ENCODE data around the gene TTC6. TPM values are rescaled to one million over a fixed set of nuclear protein-coding genes. Genes with fewer than 3 reads are reported as not detected.

TTC6 gene
- total RNA-seq, 1 donor from 2014 or later = not detected

DNA sequence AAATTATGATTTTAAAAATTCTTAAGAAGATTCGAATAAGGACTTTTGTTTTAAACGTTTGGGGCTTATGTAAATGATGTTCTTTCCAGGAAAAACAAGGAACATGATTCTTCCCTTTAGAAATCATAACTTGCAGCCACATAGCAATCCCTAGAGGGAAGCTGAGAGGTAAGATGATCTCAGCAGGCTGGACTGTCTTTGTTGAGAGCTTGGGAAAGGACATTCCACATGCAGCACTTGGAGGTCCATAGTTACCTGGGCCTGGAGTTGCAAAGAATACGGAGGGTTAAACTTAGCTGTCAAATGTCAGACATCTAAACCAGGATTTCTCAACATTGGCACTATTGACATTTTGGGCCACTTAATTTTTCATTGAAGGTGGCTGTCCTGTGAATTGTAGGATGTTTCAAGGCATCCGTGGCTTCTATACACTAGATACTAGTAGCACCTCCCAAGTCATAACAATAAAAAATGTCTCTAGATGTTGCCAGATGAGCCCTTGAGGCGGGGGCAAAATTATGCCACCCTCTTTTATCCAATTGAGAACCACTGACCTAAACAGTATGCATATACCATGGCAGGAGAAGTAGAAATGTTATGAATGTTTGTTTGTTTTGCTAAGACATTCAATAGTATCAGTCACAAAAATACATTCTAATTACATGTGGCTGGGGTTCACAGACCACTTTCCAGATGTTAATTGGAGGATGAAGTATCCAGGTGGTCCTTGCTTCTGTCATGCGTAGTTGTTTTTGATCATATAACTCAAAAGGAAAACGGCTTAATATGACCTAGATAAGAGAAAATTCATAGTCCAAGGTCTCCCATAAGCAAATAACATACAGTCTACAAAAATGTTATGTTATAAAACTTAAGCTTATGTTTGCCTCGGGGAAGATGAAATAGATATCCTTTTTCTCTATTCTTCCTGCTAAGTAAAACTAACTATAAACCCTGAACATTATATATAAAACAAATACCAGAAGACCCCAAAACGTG is 30.5 kb downstream of the TTC6 start:
- intact Hi-C loops (cut with DNase I) = no loop called here
- no peaks in the 10 kb centered on the region for H3K27me3 ChIP-seq
- TF ChIP-seq, protein P1, sequence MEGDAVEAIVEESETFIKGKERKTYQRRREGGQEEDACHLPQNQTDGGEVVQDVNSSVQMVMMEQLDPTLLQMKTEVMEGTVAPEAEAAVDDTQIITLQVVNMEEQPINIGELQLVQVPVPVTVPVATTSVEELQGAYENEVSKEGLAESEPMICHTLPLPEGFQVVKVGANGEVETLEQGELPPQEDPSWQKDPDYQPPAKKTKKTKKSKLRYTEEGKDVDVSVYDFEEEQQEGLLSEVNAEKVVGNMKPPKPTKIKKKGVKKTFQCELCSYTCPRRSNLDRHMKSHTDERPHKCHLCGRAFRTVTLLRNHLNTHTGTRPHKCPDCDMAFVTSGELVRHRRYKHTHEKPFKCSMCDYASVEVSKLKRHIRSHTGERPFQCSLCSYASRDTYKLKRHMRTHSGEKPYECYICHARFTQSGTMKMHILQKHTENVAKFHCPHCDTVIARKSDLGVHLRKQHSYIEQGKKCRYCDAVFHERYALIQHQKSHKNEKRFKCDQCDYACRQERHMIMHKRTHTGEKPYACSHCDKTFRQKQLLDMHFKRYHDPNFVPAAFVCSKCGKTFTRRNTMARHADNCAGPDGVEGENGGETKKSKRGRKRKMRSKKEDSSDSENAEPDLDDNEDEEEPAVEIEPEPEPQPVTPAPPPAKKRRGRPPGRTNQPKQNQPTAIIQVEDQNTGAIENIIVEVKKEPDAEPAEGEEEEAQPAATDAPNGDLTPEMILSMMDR (IDR thresholded peaks at IDR 0.05) = no peak
- no peak overlapping the region for H3K4me3 ChIP-seq
- peaks cover 0 to 9% of the 10 kb centered on the region in 2 donors for H3K9me3 ChIP-seq
- no peaks in the 10 kb centered on the region for H3K4me1 ChIP-seq
- no peak overlapping the region for H3K27ac ChIP-seq
- no peak for DNase-seq (ENCODE audit: low spot score in 2 of 2)
- H3K36me3 ChIP-seq = no peaks in the 10 kb centered on the region

GRCh38 chr14:37637341-37637740 is 41.9 kb downstream of the TTC6 start:
- intact Hi-C loops (cut with DNase I) = no loop called here
- no peaks in the 10 kb centered on the region for H3K36me3 ChIP-seq

GRCh38 chr14:37638599-37638998 is 43.2 kb downstream of the TTC6 start:
- H3K27ac ChIP-seq = no peak overlapping the region
- no peaks in the 10 kb centered on the region for H3K36me3 ChIP-seq
- no peak for DNase-seq (ENCODE audit: low spot score in 2 of 2)
- intact Hi-C loops (cut with DNase I) = no loop called here
- no peaks in the 10 kb centered on the region for H3K27me3 ChIP-seq
- TF ChIP-seq, protein P1 (IDR thresholded peaks at IDR 0.05) = no peak
- H3K9me3 ChIP-seq = peaks cover 0 to 3% of the 10 kb centered on the region in 2 donors
- no peak overlapping the region for H3K4me3 ChIP-seq
- H3K4me1 ChIP-seq = no peaks in the 10 kb centered on the region

More at GRCh38 chr14:37637341-37637740, 41.9 kb downstream of the TTC6 start:
- DNase-seq (ENCODE audit: low spot score in 2 of 2) = no peak
- TF ChIP-seq, protein P1 (IDR thresholded peaks at IDR 0.05) = no peak
- Histone ChIP-seq H3K27me3 (no peaks in the 10 kb centered on the region), H3K27ac (no peak overlapping the region), H3K9me3 (peaks cover 0 to 3% of the 10 kb centered on the region in 2 donors), H3K4me3 (no peak overlapping the region), H3K4me1 (no peaks in the 10 kb centered on the region)

DNA sequence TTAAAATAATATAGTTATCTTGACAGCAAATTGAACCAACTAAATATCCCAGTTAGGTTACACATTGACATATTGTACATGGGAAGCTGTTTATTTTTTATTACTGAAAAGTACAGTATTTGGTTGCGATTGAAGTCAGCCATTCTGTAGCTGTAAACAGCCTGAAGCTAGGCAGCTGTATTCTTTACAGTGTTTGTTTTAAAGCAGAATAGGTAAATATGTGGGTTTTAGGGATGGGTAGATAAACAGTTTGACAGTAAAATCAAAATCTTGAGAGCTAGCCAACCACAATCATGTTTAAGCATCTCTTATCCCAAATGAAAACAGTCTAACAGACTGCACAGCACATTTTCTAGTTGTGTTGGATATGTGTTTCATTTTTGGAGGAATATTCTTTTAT is 45.7 kb downstream of the TTC6 start:
- intact Hi-C loops (cut with DNase I) = no loop called here
- H3K9me3 ChIP-seq = no peaks in the 10 kb centered on the region
- DNase-seq (ENCODE audit: low spot score in 2 of 2) = no peak
- TF ChIP-seq, protein P1 (IDR thresholded peaks at IDR 0.05) = no peak
- H3K4me3 ChIP-seq = no peak overlapping the region
- H3K27ac ChIP-seq = no peak overlapping the region
- no peaks in the 10 kb centered on the region for H3K36me3 ChIP-seq
- H3K27me3 ChIP-seq = no peaks in the 10 kb centered on the region
- H3K4me1 ChIP-seq = no peaks in the 10 kb centered on the region

DNA sequence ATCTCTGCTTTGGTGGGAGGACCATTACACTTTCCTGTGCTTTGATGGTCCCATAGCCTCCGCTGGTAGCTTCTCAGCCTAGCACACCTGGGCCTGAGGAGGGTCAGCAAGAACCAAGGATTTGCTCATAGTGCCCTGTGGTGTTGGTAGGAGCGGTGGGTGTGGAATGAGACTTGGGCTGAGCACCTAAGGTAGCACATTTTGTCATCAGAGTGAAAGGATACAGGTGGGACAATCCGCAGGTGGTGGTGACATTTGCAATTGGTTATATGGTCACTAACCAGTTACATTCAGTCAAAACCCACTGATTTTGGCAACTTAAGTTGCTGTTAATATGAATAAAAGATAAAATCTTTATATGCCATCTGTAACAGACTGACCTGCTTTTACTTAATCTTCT is 46.7 kb downstream of the TTC6 start:
- no peaks in the 10 kb centered on the region for H3K36me3 ChIP-seq
- TF ChIP-seq, protein P1 (IDR thresholded peaks at IDR 0.05) = no peak
- no peak overlapping the region for H3K4me3 ChIP-seq
- no peak overlapping the region for H3K27ac ChIP-seq
- H3K9me3 ChIP-seq = no peaks in the 10 kb centered on the region
- no peaks in the 10 kb centered on the region for H3K4me1 ChIP-seq
- H3K27me3 ChIP-seq = no peaks in the 10 kb centered on the region
- DNase-seq (ENCODE audit: low spot score in 2 of 2) = no peak
- intact Hi-C loops (cut with DNase I) = no loop called here

All from ascending aorta (tissue), 2 donors.